IMR-90 (cell line): ENCODE measurements around the gene INTU. TPM values are rescaled to one million over a fixed set of nuclear protein-coding genes. Genes with fewer than 3 reads are reported as not detected.

Experiments used
- ATAC-seq: fragments of 200-7000 bp; cut with Tn5 transposase; 2 replicates; pipeline ENCODE4 v1.9.1; 2020; ENCODE audit warnings: low read depth, mild to moderate bottlenecking, moderate library complexity
- BruUV-seq: library from RNA; stranded (reverse); fragments of 400-500 nt; replicated peaks from 2 replicates; lab custom pipeline; 2021; lab: Mats Ljungman, UMichigan
- CTCF ChIA-PET: fragments of 300-600 bp; formaldehyde crosslinking; extraction: SDS; loops from one replicate; lab custom pipeline; 2021; ENCODE audit warnings: antibody characterized with exemption; lab: Yijun Ruan, JAX
- POLR2A ChIA-PET: fragments of 300-600 bp; sonication (Branson Sonifier 250); formaldehyde crosslinking; loops from one replicate; lab custom pipeline; 2022; ENCODE audit warnings: antibody characterized with exemption; ENCODE audit not compliant: unreplicated experiment; lab: Charles Lee
- DNase-seq: peaks from one replicate; pipeline ENCODE4 v3.0.0; 2013
- H2AFZ ChIP-seq: replicated peaks from 2 replicates; pipeline ENCODE3; 2013; ENCODE audit warnings: low read length, mild to moderate bottlenecking; ENCODE audit not compliant: poor library complexity
- H2AK5ac ChIP-seq: 2 replicates; pipeline ENCODE4 v1.6.1; 2013; ENCODE audit warnings: low read depth, low read length, inconsistent platforms
- H2AK9ac ChIP-seq: replicated peaks from 2 replicates; pipeline ENCODE3; 2013; ENCODE audit warnings: mild to moderate bottlenecking, low read depth, low read length, moderate library complexity; ENCODE audit not compliant: poor library complexity
- H2BK120ac ChIP-seq: 2 replicates; pipeline ENCODE4 v1.6.1; 2013; ENCODE audit warnings: low read depth, low read length, inconsistent platforms
- H2BK15ac ChIP-seq: 3 replicates; pipeline ENCODE4 v1.6.1; 2013; ENCODE audit warnings: low read depth, low read length, inconsistent platforms
- H2BK20ac ChIP-seq: 2 replicates; pipeline ENCODE4 v1.6.1; 2013; ENCODE audit warnings: low read depth, mild to moderate bottlenecking, inconsistent platforms, low read length, moderate library complexity
- H2BK5ac ChIP-seq: 2 replicates; pipeline ENCODE4 v1.6.1; 2013; ENCODE audit warnings: mild to moderate bottlenecking, low read depth, low read length, inconsistent platforms; ENCODE audit not compliant: poor library complexity, severe bottlenecking
- H3K14ac ChIP-seq: replicated peaks from 2 replicates; pipeline ENCODE4 v1.6.1; 2013; ENCODE audit warnings: low read depth, low read length, inconsistent platforms
- H3K18ac ChIP-seq: 2 replicates; pipeline ENCODE4 v1.6.1; 2013; ENCODE audit warnings: low read depth, low read length, control low read depth
- H3K23ac ChIP-seq: 2 replicates; pipeline ENCODE4 v1.6.1; 2013; ENCODE audit warnings: low read depth, low read length, inconsistent platforms
- H3K27ac ChIP-seq: 2 replicates; pipeline ENCODE4 v1.5.1; 2013; ENCODE audit warnings: mild to moderate bottlenecking, control low read depth, low read length; ENCODE audit not compliant: insufficient read depth
- H3K27me3 ChIP-seq: 2 replicates; pipeline ENCODE4 v1.6.1; 2013; ENCODE audit warnings: low read length; ENCODE audit not compliant: control insufficient read depth, insufficient read depth
- H3K36me3 ChIP-seq: 2 replicates; pipeline ENCODE4 v1.6.1; 2013; ENCODE audit warnings: low read length, mixed read lengths; ENCODE audit not compliant: control insufficient read depth, insufficient read depth
- H3K4ac ChIP-seq: 2 replicates; pipeline ENCODE4 v1.6.1; 2013; ENCODE audit warnings: low read depth, low read length, inconsistent platforms
- H3K4me1 ChIP-seq: 2 replicates; pipeline ENCODE4 v1.6.1; 2013; ENCODE audit warnings: low read length, mixed read lengths; ENCODE audit not compliant: control insufficient read depth, insufficient read depth
- H3K4me2 ChIP-seq: 2 replicates; pipeline ENCODE4 v1.6.1; 2013; ENCODE audit warnings: low read depth, mild to moderate bottlenecking, control low read depth, low read length, moderate library complexity
- H3K4me3 ChIP-seq: 2 replicates; pipeline ENCODE4 v1.5.1; 2013; ENCODE audit warnings: low read depth, mild to moderate bottlenecking, control low read depth, low read length, moderate library complexity; ENCODE audit not compliant: insufficient read depth
- H3K56ac ChIP-seq: 2 replicates; pipeline ENCODE4 v1.6.1; 2013; ENCODE audit warnings: low read length, inconsistent platforms; ENCODE audit not compliant: insufficient read depth; ENCODE audit errors: extremely low read depth
- H3K79me1 ChIP-seq, 2 experiments: 2 replicates each; pipeline ENCODE4 v1.6.1; 2013; ENCODE audit warnings: low read length in 2 of 2, inconsistent platforms in 1 of 2, low read depth in 1 of 2
- H3K9ac ChIP-seq: 2 replicates; pipeline ENCODE4 v1.6.1; 2013; ENCODE audit warnings: low read depth, low read length, control low read depth
- H3K9me1 ChIP-seq: 2 replicates; pipeline ENCODE4 v1.6.1; 2013; ENCODE audit warnings: low read length, inconsistent platforms; ENCODE audit not compliant: insufficient read depth
- H3K9me3 ChIP-seq: 2 replicates; pipeline ENCODE4 v1.6.1; 2013; ENCODE audit warnings: low read length; ENCODE audit not compliant: control insufficient read depth, insufficient read depth
- H4K20me1 ChIP-seq: 2 replicates; pipeline ENCODE4 v1.6.1; 2013; ENCODE audit warnings: low read length, inconsistent platforms; ENCODE audit not compliant: insufficient read depth
- H4K5ac ChIP-seq: 2 replicates; pipeline ENCODE4 v1.6.1; 2013; ENCODE audit warnings: mild to moderate bottlenecking, low read depth, low read length, control low read depth
- H4K8ac ChIP-seq, 2 experiments: 2 replicates each; pipeline ENCODE4 v1.6.1; 2013; ENCODE audit warnings: low read depth in 2 of 2, low read length in 2 of 2, control low read depth in 1 of 2, inconsistent platforms in 1 of 2
- H4K91ac ChIP-seq: 2 replicates; pipeline ENCODE4 v1.6.1; 2013; ENCODE audit warnings: low read depth, low read length, inconsistent platforms; ENCODE audit not compliant: insufficient read depth
- BHLHE40 ChIP-seq: fragments of 150-350 bp; IDR thresholded peaks from 2 replicates; pipeline ENCODE4 v1.6.1; 2016; ENCODE audit warnings: mild to moderate bottlenecking, low read depth, low read length
- CEBPB ChIP-seq: IDR thresholded peaks from 2 replicates; pipeline ENCODE4 v1.6.1; 2012; ENCODE audit warnings: low read depth, low read length, improper control_type of control experiment
- CHD1 ChIP-seq: IDR thresholded peaks from 2 replicates; pipeline ENCODE4 v1.6.1; 2012; ENCODE audit warnings: low read depth, low read length, improper control_type of control experiment
- CTCF ChIP-seq: conservative IDR thresholded peaks from 2 replicates; pipeline ENCODE4 v1.5.1; 2012; ENCODE audit warnings: mild to moderate bottlenecking, low read depth, low read length, improper control_type of control experiment
- ELK1 ChIP-seq: fragments of 150-350 bp; IDR thresholded peaks from 2 replicates; pipeline ENCODE4 v1.6.1; 2016; ENCODE audit warnings: low read depth, mild to moderate bottlenecking, low read length, moderate library complexity, borderline replicate concordance
- FOS ChIP-seq: fragments of 150-350 bp; IDR thresholded peaks from 2 replicates; pipeline ENCODE4 v1.6.1; 2016; ENCODE audit warnings: low read depth, low read length
- MAFK ChIP-seq: IDR thresholded peaks from 2 replicates; pipeline ENCODE4 v1.6.1; 2012; ENCODE audit warnings: low read depth, low read length, improper control_type of control experiment
- MAZ ChIP-seq: IDR thresholded peaks from 2 replicates; pipeline ENCODE4 v1.6.1; 2012; ENCODE audit warnings: low read depth, mild to moderate bottlenecking, low read length, improper control_type of control experiment, moderate library complexity, borderline replicate concordance
- MXI1 ChIP-seq: IDR thresholded peaks from 2 replicates; pipeline ENCODE4 v1.6.1; 2012; ENCODE audit warnings: low read depth, mild to moderate bottlenecking, low read length, moderate library complexity, borderline replicate concordance
- NFE2L2 ChIP-seq: fragments of 150-350 bp; IDR thresholded peaks from 2 replicates; pipeline ENCODE4 v1.6.1; 2016; ENCODE audit warnings: low read depth, mild to moderate bottlenecking, low read length
- POLR2A ChIP-seq: IDR thresholded peaks from 2 replicates; pipeline ENCODE4 v1.6.1; 2012; ENCODE audit warnings: mild to moderate bottlenecking, low read depth, low read length
- RAD21 ChIP-seq: IDR thresholded peaks from 2 replicates; pipeline ENCODE4 v1.6.1; 2012; ENCODE audit warnings: low read length, improper control_type of control experiment
- RCOR1 ChIP-seq: IDR thresholded peaks from 2 replicates; pipeline ENCODE4 v1.6.1; 2012; ENCODE audit warnings: mild to moderate bottlenecking, low read length, improper control_type of control experiment; ENCODE audit not compliant: insufficient replicate concordance
- RFX5 ChIP-seq: IDR thresholded peaks from 2 replicates; pipeline ENCODE4 v1.8.0; 2012; ENCODE audit warnings: low read depth, mild to moderate bottlenecking, low read length, moderate library complexity
- SMC3 ChIP-seq: fragments of 150-350 bp; IDR thresholded peaks from 2 replicates; pipeline ENCODE4 v1.6.1; 2016; ENCODE audit warnings: low read depth, mild to moderate bottlenecking, antibody characterized with exemption, low read length, moderate library complexity
- USF2 ChIP-seq: fragments of 150-350 bp; IDR thresholded peaks from 2 replicates; pipeline ENCODE4 v1.6.1; 2017; ENCODE audit warnings: mild to moderate bottlenecking, antibody characterized with exemption, low read length, low read depth
- WGBS, 2 experiments: methylation state at CpG; one replicate each; pipeline versions ENCODE4 v1.1.5 to v1.1.7; 2013; ENCODE audit warnings: missing lambda C conversion rate in 2 of 2; ENCODE audit not compliant: insufficient read length in 1 of 2; ENCODE audit errors: extremely low coverage in 2 of 2; 5-methylcytosine and 5-hydroxymethylcytosine counted together
- dilution Hi-C: fragments of 300-500 bp; cut with HindIII; formaldehyde crosslinking; loops from one replicate; pipeline ENCODE4 v1.14.3; 2018; ENCODE audit warnings: low sequenced_read_pairs; ENCODE audit not compliant: unreplicated experiment
- in situ Hi-C: fragments of 300-500 bp; cut with MboI; formaldehyde crosslinking; loops from 3 replicates; pipeline ENCODE4 v1.14.3; 2019; ENCODE audit warnings: low sequenced_read_pairs, inconsistent platforms, mixed read lengths
- intact Hi-C: fragments of 100-400 bp; cut with micrococcal nuclease; formaldehyde crosslinking; loops from 2 replicates; pipeline ENCODE4 v1.10.0; 2022
- polyA plus RNA-seq, 3 experiments: library from polyadenylated mRNA; depleted of rRNA; stranded (reverse); fragments of >200 nt; gene quantifications; 2 replicates each; pipeline ENCODE4 v1.2.3, GENCODE V29; 2012; ENCODE audit warnings: low replicate concordance in 1 of 3
- total RNA-seq: library from RNA; depleted of rRNA; stranded (reverse); fragments of >200 nt; gene quantifications from 2 replicates; pipeline ENCODE4 v1.2.3, GENCODE V29; 2012

INTU gene
- total and polyA plus RNA-seq, 2 of the 4 experiments (the other 2 are of a cell fraction): 6.5 to 10.8 TPM

GRCh38 chr4:127622621-127622920 is 10.2 kb upstream of the INTU start:
- Histone ChIP-seq H3K4me3 (peak overlapping the region; percentile 90), H3K9ac (no peak overlapping the region), H3K18ac (no peak overlapping the region), H2AFZ (peak overlapping the region; percentile 95), H2BK20ac (no peak overlapping the region), H3K27me3 (peaks cover 7% of the 10 kb centered on the region), H2BK15ac (no peak overlapping the region), H2BK5ac (no peak overlapping the region), H3K4me1 (no peaks in the 10 kb centered on the region), H3K14ac (no peak overlapping the region), H3K27ac (no peak overlapping the region), H2AK5ac (no peak overlapping the region), H3K56ac (no peak overlapping the region), H3K4me2 (peak overlapping the region; percentile 87), H4K20me1 (no peaks in the 10 kb centered on the region), H2AK9ac (no peak overlapping the region), H4K8ac (no peak overlapping the region), H4K5ac (no peak overlapping the region), H3K36me3 (no peaks in the 10 kb centered on the region), H3K9me1 (no peaks in the 10 kb centered on the region), H3K4ac (no peak overlapping the region), H3K9me3 (no peaks in the 10 kb centered on the region), H4K91ac (no peak overlapping the region), H3K79me1 (no peaks in the 10 kb centered on the region), H2BK120ac (no peak overlapping the region), H3K23ac (no peak overlapping the region)
- ChIA-PET POLR2A (no interaction called here), CTCF (interaction anchor here (0.7 to 1.4 kb wide), 3 partner anchors 11 to 109 kb away, joined by 3 to 5 read pairs (median 3); no protein-coding TSS in a partner anchor)
- dilution Hi-C loops: no loop called here
- no CpG with 5 or more reads among the region's 12 CpGs for WGBS, 2 experiments
- DNase-seq: no peak
- intact Hi-C loops: loop anchor here (5.0 kb wide), 1 partner anchor 105 kb away; no protein-coding TSS in a partner anchor
- in situ Hi-C loops: loop anchor here (25.0 kb wide), 1 partner anchor 110 kb away; no protein-coding TSS in a partner anchor
- no TSS peak for BruUV-seq
- ATAC-seq: no peak
- TF ChIP-seq ELK1 (no peak), RFX5 (no peak), MAZ (no peak), BHLHE40 (no peak), CTCF (no peak), MXI1 (no peak), FOS (no peak), SMC3 (no peak), CEBPB (no peak), USF2 (no peak), MAFK (no peak), POLR2A (no peak), RCOR1 (no peak), RAD21 (no peak), CHD1 (no peak), NFE2L2 (no peak)
